Medulla oblongata (tissue), 1 donor: ENCODE data around the gene DUSP5.

Experiments
- DNase-seq: peaks from one replicate; pipeline ENCODE4 v3.0.0-alpha.2; 2015; ENCODE audit errors: extremely low spot score

DUSP5 gene

GRCh38 chr10:110546077-110546476 is 48.4 kb downstream of the DUSP5 start:
- DNase-seq: peak; percentile 20

DNA sequence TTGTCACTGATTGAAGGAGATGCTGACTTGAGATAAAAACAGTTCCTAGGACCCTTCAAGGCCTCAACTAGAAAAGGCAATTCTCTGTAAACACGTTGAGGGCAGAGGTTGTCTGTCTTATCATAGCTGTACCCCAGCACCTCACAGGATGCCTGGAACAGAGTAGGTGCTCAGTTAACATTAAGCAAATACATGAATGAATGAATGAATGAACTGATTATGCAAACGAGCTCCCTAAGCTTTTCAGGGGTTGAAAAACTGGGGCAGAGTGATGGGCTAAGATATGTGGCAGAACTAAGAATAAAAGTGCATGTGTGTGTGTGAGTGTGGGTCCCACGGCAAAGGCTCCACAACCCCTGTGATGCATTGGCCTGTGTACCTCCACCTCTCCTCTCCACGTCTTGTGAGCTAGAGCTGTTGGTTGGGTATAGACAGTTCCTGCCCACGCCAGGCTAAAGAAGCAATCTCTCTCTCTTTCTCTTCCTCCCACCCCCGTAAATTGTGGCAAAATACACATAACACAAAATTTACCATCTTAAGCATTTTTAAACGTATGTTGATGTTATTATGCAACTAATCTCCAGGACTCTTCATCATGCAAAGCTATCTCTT is 48.9 kb downstream of the DUSP5 start:
- DNase-seq: no peak

DNA sequence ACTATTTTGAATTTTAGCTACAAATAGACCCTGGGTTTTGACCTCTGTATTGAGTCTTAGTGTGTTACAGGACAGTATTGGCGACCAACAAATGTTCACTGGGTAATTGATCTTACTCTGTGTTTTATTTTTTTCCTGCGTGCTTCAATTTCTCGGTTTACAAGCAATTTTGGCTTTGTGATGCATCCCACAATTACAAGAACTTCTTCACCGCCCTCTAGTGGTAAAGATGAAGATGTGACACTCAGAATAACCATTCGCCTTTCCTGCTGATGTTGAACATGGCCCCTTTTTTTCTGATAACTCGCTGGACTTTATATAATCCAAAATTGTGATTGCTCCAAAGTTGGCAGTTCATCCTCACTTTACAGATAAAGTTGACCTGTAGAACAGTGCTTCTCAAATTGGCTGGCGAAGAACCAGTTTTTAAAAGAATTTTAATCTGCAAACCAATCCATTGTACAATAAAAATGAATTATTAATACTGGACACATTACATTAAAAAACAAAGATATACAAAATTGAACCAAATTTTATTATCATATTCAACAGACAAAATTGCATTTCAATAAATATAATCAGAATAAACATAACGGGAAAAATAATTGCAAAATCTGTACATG is 49.5 kb downstream of the DUSP5 start:
- peak; percentile 78 for DNase-seq

DNA sequence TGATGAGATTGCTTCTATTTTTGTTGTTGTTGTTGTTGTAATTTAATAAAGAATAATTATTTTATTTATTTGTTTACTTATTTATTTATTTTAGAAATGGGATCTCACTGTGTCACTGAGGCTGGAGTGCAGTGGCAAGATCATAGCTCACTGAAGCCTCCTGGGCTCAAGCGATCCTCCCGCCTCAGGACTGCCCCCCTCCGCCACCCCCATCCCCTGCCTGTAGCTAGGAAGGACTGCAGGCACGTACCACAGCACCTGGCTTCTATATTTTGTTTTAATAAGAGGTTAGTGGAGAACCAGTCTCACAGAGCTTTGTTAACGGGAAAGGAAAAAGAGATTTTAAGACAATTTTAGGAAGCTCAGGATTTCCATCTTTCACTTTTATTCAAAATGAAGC is 50.3 kb downstream of the DUSP5 start:
- DNase-seq: no peak

- no peak for DNase-seq
Measured at GRCh38 chr10:110549211-110549610, 51.5 kb downstream of the DUSP5 start.

GRCh38 chr10:110553905-110554304 is 56.2 kb downstream of the DUSP5 start:
- DNase-seq: no peak

DNA sequence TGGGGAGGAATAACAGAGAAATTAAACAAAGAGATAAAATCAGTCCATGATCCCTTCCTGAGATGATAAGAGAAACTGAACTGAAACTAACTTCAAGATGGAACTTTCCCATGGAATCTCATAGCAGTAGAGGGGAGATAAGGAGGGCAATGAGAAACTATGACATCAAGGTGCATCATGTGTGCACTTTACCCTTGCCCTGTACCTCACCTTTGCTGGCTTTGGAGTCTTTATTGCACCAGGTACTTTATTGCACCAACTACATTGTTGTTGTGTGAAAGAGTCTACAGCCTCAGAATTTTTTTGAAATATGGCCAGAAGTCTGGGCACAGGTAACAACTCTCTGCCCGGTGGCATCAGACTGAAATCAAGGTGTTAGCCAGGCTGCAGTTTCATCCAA is 58.6 kb downstream of the DUSP5 start:
- DNase-seq: no peak

DNA sequence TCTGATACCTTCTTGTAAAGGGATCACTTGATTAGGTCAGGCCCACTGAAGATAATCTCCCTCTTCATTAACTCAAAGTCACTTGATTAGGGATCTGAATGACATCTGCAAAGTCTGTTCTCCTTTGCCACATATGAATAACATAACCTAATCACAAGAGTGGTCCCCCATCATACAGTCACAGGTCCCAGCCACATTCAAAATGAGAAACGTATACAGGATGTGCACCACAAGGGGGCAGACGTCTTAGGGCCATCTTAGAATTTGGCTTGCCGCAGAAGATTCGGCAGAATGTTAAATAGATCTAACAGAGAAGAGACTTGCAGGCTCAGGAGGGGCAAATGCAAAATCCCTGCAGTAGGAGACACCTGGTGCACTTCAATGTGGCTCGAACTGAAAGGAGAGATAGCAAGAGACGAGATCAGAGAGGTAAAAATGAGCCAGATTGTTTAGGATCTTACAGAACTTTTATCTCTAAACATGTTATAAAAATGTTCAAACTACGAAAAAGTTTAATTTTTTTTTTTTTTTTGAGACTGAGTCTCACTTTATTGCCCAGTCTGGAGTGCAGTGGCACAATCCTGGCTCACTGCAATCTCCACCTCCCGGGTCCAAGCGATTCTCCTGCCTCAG is 59.4 kb downstream of the DUSP5 start:
- peak; percentile 30 for DNase-seq

GRCh38 chr10:110558041-110558440 is 60.3 kb downstream of the DUSP5 start:
- no peak for DNase-seq

GRCh38 chr10:110560012-110560411 is 62.3 kb downstream of the DUSP5 start:
- DNase-seq: no peak
